ENCODE results near the gene STAT4.

The STAT4 gene

GRCh38 chr2:191069606-191070005, 81.2 kb downstream of the STAT4 start:
- Histone ChIP-seq H3K4me3 (ENCODE audit: low read depth in 1 of 2, low read length in 2 of 2) (no peak overlapping the region), H3K9me3 (ENCODE audit: control insufficient read depth in 1 of 2, low read length in 2 of 2) (no peaks in the 10 kb centered on the region), H3K27ac (ENCODE audit: low read length) (no peak overlapping the region), H3K27me3 (ENCODE audit: low read depth, low read length) (no peaks in the 10 kb centered on the region), H3K36me3 (ENCODE audit: control insufficient read depth in 1 of 2, insufficient read depth in 2 of 2, low read length in 2 of 2) (no peaks in the 10 kb centered on the region), H3K4me1 (ENCODE audit: control insufficient read depth in 1 of 2, insufficient read depth in 2 of 2, low read length in 2 of 2) (no peaks in the 10 kb centered on the region)

GRCh38 chr2:191066919-191067233, 83.9 kb downstream of the STAT4 start:
- Histone ChIP-seq H3K4me3 (ENCODE audit: low read depth in 1 of 2, low read length in 2 of 2) (no peak overlapping the region), H3K9me3 (ENCODE audit: control insufficient read depth in 1 of 2, low read length in 2 of 2) (no peaks in the 10 kb centered on the region), H3K27me3 (ENCODE audit: low read depth, low read length) (no peaks in the 10 kb centered on the region), H3K36me3 (ENCODE audit: control insufficient read depth in 1 of 2, insufficient read depth in 2 of 2, low read length in 2 of 2) (no peaks in the 10 kb centered on the region), H3K27ac (ENCODE audit: low read length) (no peak overlapping the region), H3K4me1 (ENCODE audit: control insufficient read depth in 1 of 2, insufficient read depth in 2 of 2, low read length in 2 of 2) (no peaks in the 10 kb centered on the region)

- Histone ChIP-seq H3K9me3 (ENCODE audit: control insufficient read depth in 1 of 2, low read length in 2 of 2) (no peaks in the 10 kb centered on the region), H3K36me3 (ENCODE audit: control insufficient read depth in 1 of 2, insufficient read depth in 2 of 2, low read length in 2 of 2) (no peaks in the 10 kb centered on the region), H3K27me3 (ENCODE audit: low read depth, low read length) (no peaks in the 10 kb centered on the region), H3K27ac (ENCODE audit: low read length) (no peak overlapping the region), H3K4me3 (ENCODE audit: low read depth in 1 of 2, low read length in 2 of 2) (no peak overlapping the region), H3K4me1 (ENCODE audit: control insufficient read depth in 1 of 2, insufficient read depth in 2 of 2, low read length in 2 of 2) (no peaks in the 10 kb centered on the region)
Observed at GRCh38 chr2:191066197-191066918, 84.4 kb downstream of the STAT4 start.

GRCh38 chr2:191065785-191066184, 85.0 kb downstream of the STAT4 start:
- Histone ChIP-seq H3K27me3 (ENCODE audit: low read depth, low read length) (no peaks in the 10 kb centered on the region), H3K36me3 (ENCODE audit: control insufficient read depth in 1 of 2, insufficient read depth in 2 of 2, low read length in 2 of 2) (no peaks in the 10 kb centered on the region), H3K4me1 (ENCODE audit: control insufficient read depth in 1 of 2, insufficient read depth in 2 of 2, low read length in 2 of 2) (no peaks in the 10 kb centered on the region), H3K4me3 (ENCODE audit: low read depth in 1 of 2, low read length in 2 of 2) (no peak overlapping the region), H3K27ac (ENCODE audit: low read length) (no peak overlapping the region), H3K9me3 (ENCODE audit: control insufficient read depth in 1 of 2, low read length in 2 of 2) (no peaks in the 10 kb centered on the region)

DNA sequence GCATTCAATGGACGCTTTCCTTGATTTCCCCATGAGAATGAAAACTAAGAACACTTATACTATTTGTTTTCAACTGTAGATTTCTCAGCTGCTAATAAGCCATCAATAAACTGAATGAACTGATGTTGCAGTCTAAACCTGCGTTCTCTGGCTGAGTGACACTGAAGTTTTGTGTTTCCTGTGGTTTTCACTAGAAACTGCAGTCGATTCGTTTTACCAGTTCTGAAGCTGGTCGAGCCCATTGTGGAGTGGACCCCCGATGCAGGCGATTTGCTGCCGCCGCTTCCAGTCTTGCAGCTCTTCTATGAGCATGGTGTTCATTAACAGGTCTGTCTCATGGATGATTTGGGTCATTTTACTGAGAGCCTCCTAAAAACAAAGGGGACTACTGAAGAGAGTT, 86.2 kb downstream of the STAT4 start:
- H3K36me3 ChIP-seq (ENCODE audit: control insufficient read depth in 1 of 2, insufficient read depth in 2 of 2, low read length in 2 of 2): no peaks in the 10 kb centered on the region
- H3K9me3 ChIP-seq (ENCODE audit: control insufficient read depth in 1 of 2, low read length in 2 of 2): no peaks in the 10 kb centered on the region
- H3K27ac ChIP-seq (ENCODE audit: low read length): no peak overlapping the region
- H3K4me3 ChIP-seq (ENCODE audit: low read depth in 1 of 2, low read length in 2 of 2): no peak overlapping the region
- no peaks in the 10 kb centered on the region for H3K27me3 ChIP-seq (ENCODE audit: low read depth, low read length)
- H3K4me1 ChIP-seq (ENCODE audit: control insufficient read depth in 1 of 2, insufficient read depth in 2 of 2, low read length in 2 of 2): no peaks in the 10 kb centered on the region

DNA sequence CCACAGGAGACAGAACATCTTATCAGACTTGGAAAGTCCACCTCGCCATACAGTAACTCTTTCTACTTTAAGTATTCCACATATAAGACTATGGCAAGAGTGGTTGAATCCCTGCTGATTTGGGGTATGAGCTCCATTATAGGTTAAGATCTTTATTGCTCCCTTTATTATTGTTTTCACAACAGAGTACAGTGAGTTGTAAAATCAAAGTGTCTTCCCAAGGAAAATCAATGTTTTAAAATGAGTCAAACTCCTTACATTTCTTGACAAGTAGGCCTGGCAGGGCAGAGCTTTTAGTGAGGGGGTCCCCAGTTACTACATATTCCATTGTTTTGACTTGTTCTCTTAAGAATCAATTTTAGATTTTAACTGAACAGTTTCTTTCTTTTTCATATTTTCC, 87.2 kb downstream of the STAT4 start:
- H3K4me1 ChIP-seq (ENCODE audit: control insufficient read depth in 1 of 2, insufficient read depth in 2 of 2, low read length in 2 of 2): no peaks in the 10 kb centered on the region
- no peak overlapping the region for H3K4me3 ChIP-seq (ENCODE audit: low read depth in 1 of 2, low read length in 2 of 2)
- no peaks in the 10 kb centered on the region for H3K36me3 ChIP-seq (ENCODE audit: control insufficient read depth in 1 of 2, insufficient read depth in 2 of 2, low read length in 2 of 2)

DNA sequence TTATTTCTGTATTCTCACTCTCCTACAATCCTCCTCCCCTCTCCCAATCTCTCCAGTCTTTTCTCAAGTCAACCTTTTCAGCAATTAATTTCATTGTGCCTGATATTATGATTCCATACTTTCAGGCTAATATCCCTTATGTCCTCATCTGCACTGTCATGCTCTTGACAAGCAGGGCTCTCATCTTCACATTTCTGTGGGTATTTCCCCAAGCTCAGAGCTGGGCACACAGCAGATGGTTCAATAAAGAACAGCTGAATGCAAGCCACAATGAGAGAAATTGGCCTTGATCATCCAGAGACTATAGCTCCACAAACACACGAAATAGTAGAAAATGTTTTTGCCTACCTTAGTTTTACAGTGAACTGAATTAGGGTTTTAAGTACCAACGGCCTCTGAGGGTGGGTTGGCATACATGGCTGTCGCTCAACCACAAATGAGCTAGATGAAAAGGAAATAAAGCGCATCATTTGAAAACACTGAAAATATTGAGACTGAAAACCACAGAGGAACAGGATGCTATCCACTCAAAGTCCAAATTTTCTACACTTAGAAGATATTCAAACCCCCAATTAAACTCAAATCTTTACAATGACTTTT, 89.3 kb downstream of the STAT4 start:
- Histone ChIP-seq H3K4me1 (ENCODE audit: control insufficient read depth in 1 of 2, insufficient read depth in 2 of 2, low read length in 2 of 2) (no peaks in the 10 kb centered on the region), H3K9me3 (ENCODE audit: control insufficient read depth in 1 of 2, low read length in 2 of 2) (no peaks in the 10 kb centered on the region), H3K27me3 (ENCODE audit: low read depth, low read length) (no peaks in the 10 kb centered on the region), H3K4me3 (ENCODE audit: low read depth in 1 of 2, low read length in 2 of 2) (no peak overlapping the region), H3K36me3 (ENCODE audit: control insufficient read depth in 1 of 2, insufficient read depth in 2 of 2, low read length in 2 of 2) (no peaks in the 10 kb centered on the region), H3K27ac (ENCODE audit: low read length) (no peak overlapping the region)

More for the DNA sequence above, 87.2 kb downstream of the STAT4 start:
- Histone ChIP-seq H3K27me3 (ENCODE audit: low read depth, low read length) (no peaks in the 10 kb centered on the region), H3K9me3 (ENCODE audit: control insufficient read depth in 1 of 2, low read length in 2 of 2) (no peaks in the 10 kb centered on the region), H3K27ac (ENCODE audit: low read length) (no peak overlapping the region)

GRCh38 chr2:191059308-191059707, 91.5 kb downstream of the STAT4 start:
- Histone ChIP-seq H3K27me3 (ENCODE audit: low read depth, low read length) (no peaks in the 10 kb centered on the region), H3K4me3 (ENCODE audit: low read depth in 1 of 2, low read length in 2 of 2) (no peak overlapping the region), H3K9me3 (ENCODE audit: control insufficient read depth in 1 of 2, low read length in 2 of 2) (no peaks in the 10 kb centered on the region), H3K4me1 (ENCODE audit: control insufficient read depth in 1 of 2, insufficient read depth in 2 of 2, low read length in 2 of 2) (no peaks in the 10 kb centered on the region), H3K36me3 (ENCODE audit: control insufficient read depth in 1 of 2, insufficient read depth in 2 of 2, low read length in 2 of 2) (no peaks in the 10 kb centered on the region), H3K27ac (ENCODE audit: low read length) (no peak overlapping the region)

DNA sequence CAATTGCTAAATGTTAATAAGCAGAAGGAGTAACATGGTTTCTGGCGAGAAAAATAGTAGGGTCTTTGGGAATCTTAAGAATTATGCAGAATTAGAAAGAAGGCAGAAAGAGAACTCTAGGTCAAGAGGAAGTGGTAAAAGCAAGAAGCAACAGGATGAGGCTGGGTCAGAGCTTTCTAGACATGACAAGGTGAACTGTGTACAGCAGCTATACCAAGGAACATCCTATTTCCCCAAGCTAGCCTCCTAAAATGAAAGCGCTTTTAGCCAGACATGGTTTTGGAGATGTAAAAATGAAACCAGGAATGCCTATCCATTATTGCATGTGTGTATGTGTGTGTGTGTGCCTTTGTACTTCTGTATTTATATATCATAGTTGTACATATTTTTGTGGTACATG, 94.6 kb downstream of the STAT4 start:
- no peaks in the 10 kb centered on the region for H3K4me1 ChIP-seq (ENCODE audit: control insufficient read depth in 1 of 2, insufficient read depth in 2 of 2, low read length in 2 of 2)
- no peak overlapping the region for H3K27ac ChIP-seq (ENCODE audit: low read length)
- H3K9me3 ChIP-seq (ENCODE audit: control insufficient read depth in 1 of 2, low read length in 2 of 2): no peaks in the 10 kb centered on the region
- no peak overlapping the region for H3K4me3 ChIP-seq (ENCODE audit: low read depth in 1 of 2, low read length in 2 of 2)
- H3K27me3 ChIP-seq (ENCODE audit: low read depth, low read length): no peaks in the 10 kb centered on the region
- H3K36me3 ChIP-seq (ENCODE audit: control insufficient read depth in 1 of 2, insufficient read depth in 2 of 2, low read length in 2 of 2): no peaks in the 10 kb centered on the region

DNA sequence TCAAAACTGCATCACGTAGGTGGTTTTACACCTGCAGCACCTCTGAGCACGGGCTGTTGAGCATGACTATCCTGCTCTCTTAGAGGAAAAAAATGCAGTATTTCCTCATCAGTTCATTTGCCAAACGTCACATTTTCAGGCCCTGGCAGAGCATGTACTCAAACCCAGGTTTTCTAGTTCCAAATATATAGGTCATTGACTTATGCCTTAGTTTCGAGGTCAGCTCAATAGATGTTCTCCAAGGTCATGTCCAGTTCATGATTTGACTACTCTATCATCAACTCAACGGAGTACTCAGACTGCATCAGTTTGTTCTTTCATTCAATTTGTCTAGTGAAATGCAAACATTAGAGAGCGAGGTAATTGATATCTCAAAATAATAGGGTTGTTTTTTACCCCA, 97.5 kb downstream of the STAT4 start:
- H3K36me3 ChIP-seq (ENCODE audit: control insufficient read depth in 1 of 2, insufficient read depth in 2 of 2, low read length in 2 of 2): no peaks in the 10 kb centered on the region
- no peaks in the 10 kb centered on the region for H3K9me3 ChIP-seq (ENCODE audit: control insufficient read depth in 1 of 2, low read length in 2 of 2)
- no peak overlapping the region for H3K27ac ChIP-seq (ENCODE audit: low read length)
- no peak overlapping the region for H3K4me3 ChIP-seq (ENCODE audit: low read depth in 1 of 2, low read length in 2 of 2)
- peaks cover 0 to 3% of the 10 kb centered on the region in 2 donors for H3K4me1 ChIP-seq (ENCODE audit: control insufficient read depth in 1 of 2, insufficient read depth in 2 of 2, low read length in 2 of 2)
- no peaks in the 10 kb centered on the region for H3K27me3 ChIP-seq (ENCODE audit: low read depth, low read length)

- no peak overlapping the region for H3K4me3 ChIP-seq (ENCODE audit: low read depth in 1 of 2, low read length in 2 of 2)
- no peaks in the 10 kb centered on the region for H3K27me3 ChIP-seq (ENCODE audit: low read depth, low read length)
- H3K27ac ChIP-seq (ENCODE audit: low read length): no peak overlapping the region
- no peaks in the 10 kb centered on the region for H3K9me3 ChIP-seq (ENCODE audit: control insufficient read depth in 1 of 2, low read length in 2 of 2)
- no peaks in the 10 kb centered on the region for H3K36me3 ChIP-seq (ENCODE audit: control insufficient read depth in 1 of 2, insufficient read depth in 2 of 2, low read length in 2 of 2)
- peaks cover 0 to 3% of the 10 kb centered on the region in 2 donors for H3K4me1 ChIP-seq (ENCODE audit: control insufficient read depth in 1 of 2, insufficient read depth in 2 of 2, low read length in 2 of 2)
Observed at GRCh38 chr2:191051825-191052778, 98.7 kb downstream of the STAT4 start.
